K562 (cell line): ENCODE results near the gene TMEM132D. TPM values are rescaled to one million over a fixed set of nuclear protein-coding genes. Genes with fewer than 3 reads are reported as not detected.

Experiments used
- ATAC-seq: fragments of 200-7000 bp; cut with Tn5 transposase; 3 replicates; pipeline ENCODE4 v1.9.1; 2020; ENCODE audit warnings: moderate library complexity
- BruUV-seq: library from RNA; stranded (reverse); fragments of 400-500 nt; replicated peaks from 2 replicates; lab custom pipeline; 2021; lab: Mats Ljungman, UMichigan
- CTCF ChIA-PET: fragments of 300-600 bp; formaldehyde crosslinking; extraction: SDS; loops from one replicate; lab custom pipeline; 2021; ENCODE audit warnings: low intra/inter-chr PET ratio; lab: Yijun Ruan, JAX
- POLR2A ChIA-PET: fragments of 300-600, 350-650 bp; sonication (Branson Sonifier 250); formaldehyde crosslinking; extraction: SDS; loops from one replicate; lab custom pipeline; 2021; ENCODE audit warnings: antibody characterized with exemption, inconsistent platforms; lab: Yijun Ruan, JAX
- DNase-seq, 4 experiments: peaks; one replicate each; pipeline versions ENCODE4 v3.0.0 to v3.0.0-alpha.2; 2011 to 2018; ENCODE audit warnings: low spot score in 3 of 4, mixed read lengths in 3 of 4; ENCODE audit errors: extremely low read depth in 1 of 4
- FAIRE-seq: peaks from 2 replicates; lab custom pipeline; 2011; peaks lifted over from hg19 to GRCh38; lab: Jason Lieb, UNC
- H2AFZ ChIP-seq: 2 replicates; pipeline ENCODE4 v1.6.0; 2011; ENCODE audit warnings: low read depth, low read length, control low read depth, inconsistent platforms
- H3K27ac ChIP-seq: fragments of 200-600 bp; 3 replicates; pipeline ENCODE4 v1.8.0; 2011; ENCODE audit warnings: low read depth, mild to moderate bottlenecking, control low read depth, inconsistent platforms, low read length, moderate library complexity, mixed read lengths; ENCODE audit errors: extremely low read depth
- H3K27me3 ChIP-seq, 2 experiments: fragments of 300-600 bp in 1 of 2; 2 replicates in 1 of 2; 3 replicates in 1 of 2; pipeline versions ENCODE4 v1.6.0 to v1.8.0; 2011; ENCODE audit warnings: inconsistent platforms in 2 of 2, low read length in 2 of 2, mild to moderate bottlenecking in 1 of 2, mixed read lengths in 1 of 2, moderate library complexity in 1 of 2; ENCODE audit not compliant: control insufficient read depth in 2 of 2, insufficient read depth in 2 of 2
- H3K36me3 ChIP-seq: fragments of 300-600 bp; 3 replicates; pipeline ENCODE4 v1.8.0; 2011; ENCODE audit warnings: mild to moderate bottlenecking, low read length, inconsistent platforms; ENCODE audit not compliant: control insufficient read depth, insufficient read depth
- H3K4me1 ChIP-seq, 2 experiments: fragments of 200-600 bp in 1 of 2; replicated peaks in 1 of 2; 2 replicates in 1 of 2; 3 replicates in 1 of 2; pipeline versions ENCODE4 v1.5.1 to v1.8.0; 2011; ENCODE audit warnings: inconsistent platforms in 2 of 2, low read length in 2 of 2, mild to moderate bottlenecking in 1 of 2, mixed read lengths in 1 of 2, moderate library complexity in 1 of 2; ENCODE audit not compliant: control insufficient read depth in 2 of 2, insufficient read depth in 2 of 2
- H3K4me2 ChIP-seq: 2 replicates; pipeline ENCODE4 v1.6.1; 2011; ENCODE audit warnings: low read length, control low read depth, inconsistent platforms, mixed read lengths; ENCODE audit not compliant: insufficient read depth
- H3K4me3 ChIP-seq: fragments of 200-600 bp; sonication (generic), shearing (Covaris generic); 2 replicates; pipeline ENCODE4 v1.5.1; 2016; ENCODE audit warnings: control low read depth, inconsistent platforms
- H3K79me2 ChIP-seq: fragments of 200-600 bp; 3 replicates; pipeline ENCODE4 v1.8.0; 2011; ENCODE audit warnings: low read length, inconsistent platforms; ENCODE audit not compliant: control insufficient read depth, insufficient read depth
- H3K9ac ChIP-seq, 2 experiments: 2 replicates each; pipeline versions ENCODE4 v1.6.0 to v1.6.1; 2011; ENCODE audit warnings: low read depth in 2 of 2, low read length in 2 of 2, control low read depth in 1 of 2, inconsistent platforms in 1 of 2, mild to moderate bottlenecking in 1 of 2, mixed read lengths in 1 of 2; ENCODE audit not compliant: insufficient read depth in 1 of 2
- H3K9me1 ChIP-seq: one replicate; pipeline ENCODE4 v1.6.0; 2011; ENCODE audit warnings: inconsistent platforms, mild to moderate bottlenecking, low read length, moderate library complexity; ENCODE audit not compliant: control insufficient read depth, insufficient read depth
- H3K9me3 ChIP-seq: replicated peaks from 2 replicates; pipeline ENCODE4 v1.5.1; 2011; ENCODE audit warnings: low read depth, low read length, inconsistent platforms; ENCODE audit not compliant: control insufficient read depth, insufficient read depth
- H4K20me1 ChIP-seq: replicated peaks from 2 replicates; pipeline ENCODE4 v1.6.1; 2011; ENCODE audit warnings: low read length, inconsistent platforms, mixed read lengths; ENCODE audit not compliant: control insufficient read depth, insufficient read depth
- CTCF ChIP-seq, 3 experiments: IDR thresholded peaks in 2 of 3; conservative IDR thresholded peaks in 1 of 3; 2 replicates each; pipeline ENCODE4 v1.5.1; 2011 to 2012; ENCODE audit warnings: low read length in 3 of 3, mild to moderate bottlenecking in 3 of 3, control low read depth in 2 of 3, improper control_type of control experiment in 1 of 3, inconsistent platforms in 1 of 3, low read depth in 1 of 3, mixed read lengths in 1 of 3, moderate library complexity in 1 of 3; ENCODE audit not compliant: insufficient read depth in 2 of 3
- LARP7 ChIP-seq: fragments of 450-650 bp; IDR thresholded peaks from 2 replicates; pipeline ENCODE4 v1.6.1; 2016
- MAFG ChIP-seq: fragments of 450-650 bp; conservative IDR thresholded peaks from 2 replicates; pipeline ENCODE4 v1.6.1; 2016; ENCODE audit warnings: missing genetic modification characterization, missing compliant biosample characterization
- PHTF2 ChIP-seq: fragments of 250-450 bp; sonication (Bioruptor Pico); IDR thresholded peaks from 2 replicates; pipeline ENCODE4 v1.5.0; 2021; ENCODE audit warnings: mild to moderate bottlenecking
- RB1 ChIP-seq: fragments of 450-650 bp; IDR thresholded peaks from 2 replicates; pipeline ENCODE4 v1.6.1; 2017; ENCODE audit warnings: low read depth, mild to moderate bottlenecking
- ZBTB9 ChIP-seq: fragments of 450-650 bp; formaldehyde crosslinking; IDR thresholded peaks from 2 replicates; pipeline ENCODE4 v1.4.0; 2020; ENCODE audit warnings: mild to moderate bottlenecking, moderate library complexity
- ZC3H4 ChIP-seq: sonication (generic); formaldehyde crosslinking; IDR thresholded peaks from 2 replicates; pipeline ENCODE4 v1.9.0; 2021; ENCODE audit warnings: missing genetic modification reagents, borderline replicate concordance
- ZMIZ1 ChIP-seq, 2 experiments: fragments of 150-350 bp in 1 of 2; IDR thresholded peaks; 2 replicates each; pipeline ENCODE4 v1.6.1; 2012 to 2016; ENCODE audit warnings: low read depth in 2 of 2, low read length in 2 of 2, mild to moderate bottlenecking in 1 of 2, moderate library complexity in 1 of 2
- ZNF174 ChIP-seq: fragments of 250-450 bp; sonication (Bioruptor Pico); IDR thresholded peaks from 2 replicates; pipeline ENCODE4 v1.4.0; 2020; ENCODE audit warnings: mild to moderate bottlenecking
- WGBS: fragments of 100-300 bp; shearing (Covaris generic); methylation state at CpG from one replicate; pipeline ENCODE4 v1.1.6; 2016; ENCODE audit warnings: low coverage, mixed read lengths; ENCODE audit not compliant: insufficient coverage; ENCODE audit errors: missing lambda C conversion rate; 5-methylcytosine and 5-hydroxymethylcytosine counted together
- in situ Hi-C: fragments of 300-500 bp; cut with MboI; formaldehyde crosslinking; loops from 4 replicates; pipeline ENCODE4 v1.15.0; 2018; ENCODE audit warnings: inconsistent platforms, mixed read lengths
- intact Hi-C: fragments of 100-400 bp; cut with micrococcal nuclease; formaldehyde crosslinking; loops from 2 replicates; pipeline ENCODE4 v1.14.2; 2022
- polyA plus RNA-seq, 8 experiments: library from polyadenylated mRNA; depleted of rRNA in 4 of 8; stranded (reverse) in 5 of 8; unstranded in 3 of 8; fragments of >200 nt; fragmentation: Nextera tagmentation in 2 of 8; fragmentation: Illumina TruSeq in 1 of 8; extraction: Ambion mirVana in 2 of 8; extraction: Trizol in 1 of 8; gene quantifications; 2 replicates each; pipeline versions ENCODE4 v1.2.1 to v1.2.3, GENCODE V29; 2011 to 2014; ENCODE audit warnings: inconsistent platforms in 1 of 8, missing spikeins in 1 of 8
- total RNA-seq, 7 experiments: library from RNA; depleted of rRNA in 6 of 7; stranded (reverse); fragments of >200 nt in 6 of 7; fragmentation: Illumina TruSeq in 2 of 7; extraction: Trizol in 2 of 7; gene quantifications; 2 replicates each; pipeline versions ENCODE4 v1.2.1 to v1.2.3, GENCODE V29; 2011 to 2021; ENCODE audit warnings: low replicate concordance in 1 of 7

The TMEM132D gene
- total and polyA plus RNA-seq, 9 of the 15 experiments (the other 6 are each of a cell fraction or from before 2014, with no cell fraction given), result not detected

GRCh38 chr12:129246630-129247029 is 657.2 kb downstream of the TMEM132D start:
- Histone ChIP-seq H3K36me3 (no peaks in the 10 kb centered on the region), H4K20me1 (no peaks in the 10 kb centered on the region), H3K9me1 (no peaks in the 10 kb centered on the region), H3K4me2 (no peak overlapping the region), H3K4me3 (no peak overlapping the region), H3K27me3 (0 out of 5 replicates have a peak, but pooled peaks cover 0 to 7% of the 10 kb centered on the region in 2 experiments), H3K9me3 (no peaks in the 10 kb centered on the region), H3K4me1 (no peaks in the 10 kb centered on the region), H3K9ac (no peak overlapping the region), H2AFZ (no peak overlapping the region), H3K27ac (no peak overlapping the region), H3K79me2 (no peaks in the 10 kb centered on the region)
- ATAC-seq (no peak), DNase-seq (no peak), FAIRE-seq (no peak)
- intact Hi-C loops (no loop called here), in situ Hi-C loops (no loop called here)
- 0% methylated on average over 1 of the region's 2 CpGs for WGBS
- TF ChIP-seq MAFG (no peak), CTCF (IDR thresholded peaks at IDR 0.05 in 2 of 3, conservative IDR thresholded peaks at IDR 0.05 in 1 of 3; ENCODE audit: insufficient read depth in 2 of 3, low read depth in 1 of 3, low read length in 3 of 3) (no peak), LARP7 (no peak), ZMIZ1 (IDR thresholded peaks at IDR 0.05; ENCODE audit: low read depth in 2 of 2, low read length in 2 of 2) (no peak), PHTF2 (CRISPR knock-in tag) (no peak), ZNF174 (CRISPR knock-in tag) (no peak), ZC3H4 (no peak), RB1 (no peak), ZBTB9 (CRISPR knock-in tag) (no peak)
- BruUV-seq, result no TSS peak
- ChIA-PET CTCF (no interaction called here), POLR2A (no interaction called here)
